Measurements from ENCODE around the gene SLC16A10.

DNA sequence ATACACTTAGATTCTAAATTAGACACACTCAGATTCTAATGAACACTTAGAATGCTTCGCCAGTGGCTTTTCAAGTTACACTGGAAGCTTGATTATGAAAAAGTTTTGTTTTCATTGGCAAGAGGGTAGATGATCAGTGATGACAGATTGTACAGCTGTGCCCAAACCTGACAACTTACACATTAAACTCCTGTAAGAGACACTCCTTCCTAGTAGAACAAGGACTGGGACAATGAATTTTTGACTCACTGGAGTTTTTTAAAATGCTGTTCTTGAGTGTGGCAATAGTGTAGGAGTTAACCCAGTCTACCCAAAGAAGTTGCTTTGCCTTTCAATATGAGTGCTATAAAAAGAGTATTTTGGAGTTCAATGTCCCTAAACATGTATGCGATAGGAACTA, 140.8 kb downstream of the SLC16A10 start:
- TF ChIP-seq, protein P1, sequence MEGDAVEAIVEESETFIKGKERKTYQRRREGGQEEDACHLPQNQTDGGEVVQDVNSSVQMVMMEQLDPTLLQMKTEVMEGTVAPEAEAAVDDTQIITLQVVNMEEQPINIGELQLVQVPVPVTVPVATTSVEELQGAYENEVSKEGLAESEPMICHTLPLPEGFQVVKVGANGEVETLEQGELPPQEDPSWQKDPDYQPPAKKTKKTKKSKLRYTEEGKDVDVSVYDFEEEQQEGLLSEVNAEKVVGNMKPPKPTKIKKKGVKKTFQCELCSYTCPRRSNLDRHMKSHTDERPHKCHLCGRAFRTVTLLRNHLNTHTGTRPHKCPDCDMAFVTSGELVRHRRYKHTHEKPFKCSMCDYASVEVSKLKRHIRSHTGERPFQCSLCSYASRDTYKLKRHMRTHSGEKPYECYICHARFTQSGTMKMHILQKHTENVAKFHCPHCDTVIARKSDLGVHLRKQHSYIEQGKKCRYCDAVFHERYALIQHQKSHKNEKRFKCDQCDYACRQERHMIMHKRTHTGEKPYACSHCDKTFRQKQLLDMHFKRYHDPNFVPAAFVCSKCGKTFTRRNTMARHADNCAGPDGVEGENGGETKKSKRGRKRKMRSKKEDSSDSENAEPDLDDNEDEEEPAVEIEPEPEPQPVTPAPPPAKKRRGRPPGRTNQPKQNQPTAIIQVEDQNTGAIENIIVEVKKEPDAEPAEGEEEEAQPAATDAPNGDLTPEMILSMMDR (IDR thresholded peaks at IDR 0.05), result no peak
- TF ChIP-seq TCF7L2 (IDR thresholded peaks at IDR 0.05; ENCODE audit: low read depth, low read length), result no peak
- TF ChIP-seq POLR2AphosphoS5 (IDR thresholded peaks at IDR 0.05; ENCODE audit: low read depth, low read length), result no peak
- TF ChIP-seq, protein P2, sequence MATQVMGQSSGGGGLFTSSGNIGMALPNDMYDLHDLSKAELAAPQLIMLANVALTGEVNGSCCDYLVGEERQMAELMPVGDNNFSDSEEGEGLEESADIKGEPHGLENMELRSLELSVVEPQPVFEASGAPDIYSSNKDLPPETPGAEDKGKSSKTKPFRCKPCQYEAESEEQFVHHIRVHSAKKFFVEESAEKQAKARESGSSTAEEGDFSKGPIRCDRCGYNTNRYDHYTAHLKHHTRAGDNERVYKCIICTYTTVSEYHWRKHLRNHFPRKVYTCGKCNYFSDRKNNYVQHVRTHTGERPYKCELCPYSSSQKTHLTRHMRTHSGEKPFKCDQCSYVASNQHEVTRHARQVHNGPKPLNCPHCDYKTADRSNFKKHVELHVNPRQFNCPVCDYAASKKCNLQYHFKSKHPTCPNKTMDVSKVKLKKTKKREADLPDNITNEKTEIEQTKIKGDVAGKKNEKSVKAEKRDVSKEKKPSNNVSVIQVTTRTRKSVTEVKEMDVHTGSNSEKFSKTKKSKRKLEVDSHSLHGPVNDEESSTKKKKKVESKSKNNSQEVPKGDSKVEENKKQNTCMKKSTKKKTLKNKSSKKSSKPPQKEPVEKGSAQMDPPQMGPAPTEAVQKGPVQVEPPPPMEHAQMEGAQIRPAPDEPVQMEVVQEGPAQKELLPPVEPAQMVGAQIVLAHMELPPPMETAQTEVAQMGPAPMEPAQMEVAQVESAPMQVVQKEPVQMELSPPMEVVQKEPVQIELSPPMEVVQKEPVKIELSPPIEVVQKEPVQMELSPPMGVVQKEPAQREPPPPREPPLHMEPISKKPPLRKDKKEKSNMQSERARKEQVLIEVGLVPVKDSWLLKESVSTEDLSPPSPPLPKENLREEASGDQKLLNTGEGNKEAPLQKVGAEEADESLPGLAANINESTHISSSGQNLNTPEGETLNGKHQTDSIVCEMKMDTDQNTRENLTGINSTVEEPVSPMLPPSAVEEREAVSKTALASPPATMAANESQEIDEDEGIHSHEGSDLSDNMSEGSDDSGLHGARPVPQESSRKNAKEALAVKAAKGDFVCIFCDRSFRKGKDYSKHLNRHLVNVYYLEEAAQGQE (IDR thresholded peaks at IDR 0.05; ENCODE audit: insufficient read depth in 1 of 2, low read depth in 2 of 2, low read length in 1 of 2), result no peak
- no peak for TF ChIP-seq SIN3A (IDR thresholded peaks at IDR 0.05; ENCODE audit: borderline replicate concordance, insufficient read depth, low read depth, low read length)
